ENCODE data around the gene OR2T3.
"Not testable (repeated sequence)": the region's sequence is repeated elsewhere in the genome, so short reads cannot be mapped to it uniquely, and the experiment has no call there.

The OR2T3 gene

DNA sequence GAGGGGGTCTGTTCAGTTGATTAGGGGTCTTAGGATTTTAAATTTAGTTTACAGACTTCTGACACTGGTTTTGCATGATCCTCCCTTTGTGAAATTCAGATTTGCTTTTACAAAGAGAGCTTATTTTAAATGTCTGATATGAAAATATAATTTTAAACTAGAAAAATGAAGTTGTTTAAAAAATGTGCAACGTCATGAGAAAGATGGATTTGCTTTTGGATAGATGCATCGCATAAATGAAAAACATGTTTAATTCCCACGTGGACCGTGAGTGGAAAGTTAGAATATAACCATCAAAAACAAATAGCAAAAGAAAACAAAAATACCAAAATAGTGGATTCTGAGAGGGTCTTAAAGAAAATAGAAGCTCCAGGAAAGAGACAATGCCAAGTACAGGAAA, 2.0 kb upstream of the OR2T3 start:
- DNase-seq (ENCODE audit: low read depth in 3 of 3): no peak

DNA sequence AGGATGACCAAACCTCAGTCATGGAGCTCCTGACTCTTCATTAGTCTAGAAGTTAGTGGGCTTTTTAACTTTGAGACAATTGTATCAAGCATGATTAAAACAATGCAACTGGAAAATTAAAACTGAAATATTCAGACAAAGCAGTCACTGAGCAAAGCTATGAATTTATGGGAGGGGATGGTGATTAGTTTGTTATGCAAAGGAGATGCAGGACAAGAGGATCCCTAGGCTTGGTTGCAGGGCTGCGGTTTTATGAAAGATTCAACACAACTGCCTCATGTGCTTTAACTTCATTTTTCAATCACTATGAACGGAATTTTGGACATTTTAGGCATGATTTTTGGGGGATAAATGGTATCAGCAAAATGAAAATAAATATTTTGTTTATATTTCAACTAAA, 1.0 kb upstream of the OR2T3 start:
- DNase-seq (ENCODE audit: low read depth in 3 of 3): not testable (repeated sequence)

DNA sequence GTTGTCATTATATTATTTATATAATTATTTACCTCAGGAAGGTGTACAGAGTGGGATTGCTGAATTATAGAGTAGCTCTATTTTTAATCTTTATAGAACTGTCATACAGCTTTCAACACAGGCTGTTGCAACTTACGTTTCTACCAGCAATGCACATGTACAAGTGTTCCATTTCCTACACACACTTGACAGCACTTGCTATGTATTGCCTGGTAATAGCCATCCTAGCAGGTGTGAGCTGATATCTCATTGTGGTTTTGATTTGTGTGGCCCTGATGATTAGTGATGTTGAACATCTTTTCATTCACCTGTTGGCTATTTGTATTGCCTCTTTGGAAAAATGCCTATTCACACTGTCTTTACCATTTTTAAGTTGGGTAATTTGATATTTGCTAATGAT, 2.5 kb downstream of the OR2T3 start:
- not testable (repeated sequence) for DNase-seq (ENCODE audit: low read depth in 3 of 3)

DNA sequence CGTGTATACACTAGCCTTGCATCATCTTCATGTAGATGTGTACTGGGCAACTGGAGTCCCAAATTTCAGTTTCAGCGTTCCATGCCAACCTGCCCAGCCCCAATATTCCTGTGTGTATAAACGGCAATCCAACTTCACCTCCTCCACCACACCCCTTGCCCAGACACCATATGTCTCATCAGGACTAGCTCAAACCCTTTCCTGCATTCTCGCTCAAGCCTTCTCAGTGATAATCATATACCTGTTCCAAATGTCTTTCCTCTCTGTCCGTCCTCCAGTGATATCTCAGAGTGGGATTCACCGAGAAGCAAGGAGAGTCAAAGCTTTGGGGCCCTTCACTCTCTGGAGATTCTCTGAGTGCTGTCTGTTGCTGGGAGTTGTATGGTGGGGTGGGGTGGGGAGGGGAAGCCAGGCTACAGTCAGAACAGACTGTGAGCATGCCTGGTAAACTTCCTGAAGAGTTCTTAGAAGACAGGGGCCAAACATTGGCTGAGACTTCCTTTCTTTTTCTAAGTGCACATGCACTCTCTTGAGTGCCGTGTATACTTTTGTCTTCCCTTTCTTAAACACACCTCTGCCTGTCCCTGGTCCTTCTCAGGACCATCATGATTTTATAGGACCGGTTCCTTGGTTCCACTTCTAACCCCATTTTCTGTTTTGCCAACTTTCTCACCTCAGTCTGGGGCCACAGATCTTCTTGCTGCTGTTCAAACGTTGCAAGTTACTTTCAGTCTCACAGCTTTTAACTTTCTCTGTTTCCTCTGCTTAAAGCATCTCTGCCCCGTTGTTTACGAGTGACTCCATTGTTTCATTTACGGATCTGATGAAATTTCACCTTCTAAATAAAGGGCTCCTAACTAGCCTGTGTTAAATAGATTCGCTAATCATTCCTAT, 8.8 kb downstream of the OR2T3 start:
- DNase-seq (ENCODE audit: low read depth in 3 of 3): peak in 1 of 3 experiments; percentile 1

DNA sequence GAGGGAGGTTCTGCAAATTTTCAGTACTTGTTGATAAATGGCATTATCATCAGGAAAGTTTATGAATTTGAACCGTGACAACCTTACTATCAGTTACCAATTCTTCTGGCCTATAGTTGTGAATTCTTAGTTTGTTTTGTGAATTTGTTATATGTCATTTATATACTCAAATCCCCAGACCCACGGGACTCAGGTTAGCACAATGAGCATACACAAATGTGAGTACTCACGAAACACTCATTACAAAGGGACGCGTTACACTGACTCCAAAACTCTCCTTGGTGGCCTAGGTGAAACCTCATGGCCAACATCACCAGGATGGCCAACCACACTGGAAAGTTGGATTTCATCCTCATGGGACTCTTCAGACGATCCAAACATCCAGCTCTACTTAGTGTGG, 15.1 kb downstream of the OR2T3 start, which contains the start of gene OR2T5:
TSS of gene OR2T5 (plus strand) at position 301 of the 400 bp plus-strand sequence. CDS start at position 301, 0 bp downstream.
- not testable (repeated sequence) for DNase-seq (ENCODE audit: low read depth in 3 of 3)

DNA sequence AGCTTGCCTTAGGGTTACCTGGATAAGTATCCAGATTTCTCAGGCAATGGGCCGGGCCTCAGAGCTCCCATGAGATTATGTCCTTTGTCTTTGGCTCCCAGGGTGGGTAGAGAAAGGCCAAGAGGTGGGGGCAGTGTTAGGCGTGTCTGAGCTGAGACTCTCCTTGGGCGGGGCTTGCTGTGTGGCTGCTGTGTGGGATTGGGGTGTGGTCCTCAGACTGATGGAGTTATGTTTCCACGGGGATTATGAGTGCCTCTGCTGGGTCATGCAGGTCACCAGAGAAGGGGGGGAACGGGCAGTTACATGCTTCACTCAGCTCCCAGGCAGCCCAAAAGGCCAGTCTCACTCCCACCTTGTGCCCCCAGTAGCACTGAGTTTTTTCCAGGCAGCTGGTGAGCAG, 23.5 kb downstream of the OR2T3 start:
- not testable (repeated sequence) for DNase-seq (ENCODE audit: low read depth in 3 of 3)

DNA sequence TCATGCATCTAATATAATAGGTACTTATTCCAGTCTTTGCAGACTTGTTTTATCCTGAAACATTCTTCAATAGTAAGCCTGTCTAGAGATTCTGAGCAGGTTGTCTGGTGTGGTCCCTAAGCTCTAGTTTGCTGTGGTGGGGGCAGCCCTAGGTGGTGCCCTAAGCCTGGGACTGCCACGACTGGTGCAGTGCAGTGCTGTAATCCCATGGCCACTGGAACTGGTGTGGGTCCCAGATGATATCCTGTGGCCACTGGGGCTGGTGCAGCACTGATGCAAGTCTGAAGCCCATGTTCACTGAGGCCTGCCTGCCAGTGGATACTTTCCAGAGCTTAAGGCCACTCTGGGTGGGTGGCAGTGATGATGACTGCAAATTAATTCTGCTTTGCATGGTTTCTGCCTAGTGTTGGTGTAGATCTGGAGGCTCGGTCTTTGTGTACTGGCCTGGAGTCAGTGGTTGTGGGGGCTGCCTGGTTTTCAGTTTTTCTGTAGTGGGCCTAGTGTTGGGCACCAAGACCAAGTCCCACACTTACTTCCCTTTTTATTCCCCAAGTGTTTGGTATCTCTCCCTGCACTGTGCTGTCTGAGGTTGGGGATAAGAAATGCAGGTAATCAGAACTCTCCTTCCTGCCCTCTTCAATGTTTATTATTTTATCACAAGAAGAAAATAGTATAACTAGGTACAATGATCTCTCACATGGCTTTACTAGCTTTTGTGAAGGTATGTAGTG, 27.3 kb downstream of the OR2T3 start:
- DNase-seq (ENCODE audit: low read depth in 3 of 3): not testable (repeated sequence)

DNA sequence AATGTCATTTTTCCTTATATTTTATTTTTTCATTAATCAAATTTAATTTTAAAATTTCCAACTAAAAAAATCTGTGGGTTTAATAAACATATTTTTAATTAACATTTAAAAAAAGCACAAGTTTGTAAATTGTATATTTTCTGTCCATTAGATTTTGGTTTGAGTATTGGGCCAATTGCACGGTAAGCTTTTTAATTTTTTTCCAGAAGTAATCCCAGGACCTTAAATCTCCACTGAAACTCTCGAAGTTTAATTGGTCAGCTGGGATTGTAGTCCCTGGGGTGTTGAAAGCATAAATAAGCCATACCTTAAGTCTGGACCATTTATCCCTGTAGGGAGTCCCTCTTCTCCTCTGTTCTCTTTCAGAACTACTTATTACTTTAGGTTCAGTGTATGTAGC, 34.6 kb downstream of the OR2T3 start, which contains the start of gene OR2G6:
TSS of gene OR2G6 (plus strand) at position 301 of the 400 bp plus-strand sequence. CDS start 13,574 bp downstream, outside the sequence.
- DNase-seq (ENCODE audit: low read depth in 3 of 3): not testable (repeated sequence)

DNA sequence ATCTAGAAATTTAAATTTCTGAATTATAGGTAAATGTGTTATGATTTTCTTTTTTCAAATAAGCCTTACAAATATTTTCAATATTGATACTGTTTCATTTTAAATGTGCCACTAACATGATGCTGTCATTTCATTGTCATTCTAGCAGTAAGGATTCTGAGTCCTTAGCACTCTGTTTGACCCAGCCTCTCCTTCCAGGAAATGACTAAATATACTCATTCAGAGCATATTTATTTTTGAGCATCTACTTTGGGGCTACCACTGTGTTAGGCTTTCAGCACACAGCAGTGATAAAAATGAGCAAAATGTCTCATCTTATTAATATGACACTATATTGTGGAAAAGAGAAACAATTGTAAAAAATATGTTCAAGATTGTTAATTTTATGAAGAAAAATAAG, 37.1 kb downstream of the OR2T3 start:
- not testable (repeated sequence) for DNase-seq (ENCODE audit: low read depth in 3 of 3)

DNA sequence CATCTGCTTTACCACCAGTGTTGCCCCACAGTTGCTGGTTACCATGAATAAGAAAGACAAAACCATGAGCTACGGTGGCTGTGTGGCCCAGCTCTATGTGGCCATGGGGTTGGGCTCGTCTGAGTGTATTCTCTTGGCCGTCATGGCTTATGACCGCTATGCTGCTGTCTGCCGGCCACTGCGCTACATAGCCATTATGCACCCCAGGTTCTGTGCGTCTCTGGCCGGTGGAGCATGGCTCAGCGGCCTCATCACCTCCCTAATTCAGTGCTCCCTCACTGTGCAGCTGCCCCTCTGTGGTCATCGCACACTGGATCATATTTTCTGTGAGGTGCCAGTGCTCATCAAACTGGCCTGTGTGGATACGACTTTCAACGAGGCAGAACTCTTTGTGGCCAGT, 48.7 kb downstream of the OR2T3 start:
- no peak for DNase-seq (ENCODE audit: low read depth in 3 of 3)

Data from stimulated activated CD4-positive, alpha-beta T cell treated with anti-CD3 and anti-CD28 coated beads, TNF-alpha, amount 100 ng/mL, for 24 hours (primary cell).